IMR-90 (cell line): ENCODE results near the gene COL23A1. TPM values are rescaled to one million over a fixed set of nuclear protein-coding genes. Genes with fewer than 3 reads are reported as not detected.

ENCODE experiments used
- ATAC-seq: fragments of 200-7000 bp; cut with Tn5 transposase; 2 replicates; pipeline ENCODE4 v1.9.1; 2020; ENCODE audit warnings: low read depth, mild to moderate bottlenecking, moderate library complexity
- BruUV-seq: library from RNA; stranded (reverse); fragments of 400-500 nt; replicated peaks from 2 replicates; lab custom pipeline; 2021; lab: Mats Ljungman, UMichigan
- CTCF ChIA-PET: fragments of 300-600 bp; formaldehyde crosslinking; extraction: SDS; loops from one replicate; lab custom pipeline; 2021; ENCODE audit warnings: antibody characterized with exemption; lab: Yijun Ruan, JAX
- POLR2A ChIA-PET: fragments of 300-600 bp; sonication (Branson Sonifier 250); formaldehyde crosslinking; loops from one replicate; lab custom pipeline; 2022; ENCODE audit warnings: antibody characterized with exemption; ENCODE audit not compliant: unreplicated experiment; lab: Charles Lee
- DNase-seq: peaks from one replicate; pipeline ENCODE4 v3.0.0; 2013
- H2AFZ ChIP-seq: replicated peaks from 2 replicates; pipeline ENCODE3; 2013; ENCODE audit warnings: low read length, mild to moderate bottlenecking; ENCODE audit not compliant: poor library complexity
- H2AK5ac ChIP-seq: 2 replicates; pipeline ENCODE4 v1.6.1; 2013; ENCODE audit warnings: low read depth, low read length, inconsistent platforms
- H2AK9ac ChIP-seq: replicated peaks from 2 replicates; pipeline ENCODE3; 2013; ENCODE audit warnings: mild to moderate bottlenecking, low read depth, low read length, moderate library complexity; ENCODE audit not compliant: poor library complexity
- H2BK120ac ChIP-seq: 2 replicates; pipeline ENCODE4 v1.6.1; 2013; ENCODE audit warnings: low read depth, low read length, inconsistent platforms
- H2BK15ac ChIP-seq: 3 replicates; pipeline ENCODE4 v1.6.1; 2013; ENCODE audit warnings: low read depth, low read length, inconsistent platforms
- H2BK20ac ChIP-seq: 2 replicates; pipeline ENCODE4 v1.6.1; 2013; ENCODE audit warnings: low read depth, mild to moderate bottlenecking, inconsistent platforms, low read length, moderate library complexity
- H2BK5ac ChIP-seq: 2 replicates; pipeline ENCODE4 v1.6.1; 2013; ENCODE audit warnings: mild to moderate bottlenecking, low read depth, low read length, inconsistent platforms; ENCODE audit not compliant: poor library complexity, severe bottlenecking
- H3K14ac ChIP-seq: replicated peaks from 2 replicates; pipeline ENCODE4 v1.6.1; 2013; ENCODE audit warnings: low read depth, low read length, inconsistent platforms
- H3K18ac ChIP-seq: 2 replicates; pipeline ENCODE4 v1.6.1; 2013; ENCODE audit warnings: low read depth, low read length, control low read depth
- H3K23ac ChIP-seq: 2 replicates; pipeline ENCODE4 v1.6.1; 2013; ENCODE audit warnings: low read depth, low read length, inconsistent platforms
- H3K27ac ChIP-seq: 2 replicates; pipeline ENCODE4 v1.5.1; 2013; ENCODE audit warnings: mild to moderate bottlenecking, control low read depth, low read length; ENCODE audit not compliant: insufficient read depth
- H3K27me3 ChIP-seq: 2 replicates; pipeline ENCODE4 v1.6.1; 2013; ENCODE audit warnings: low read length; ENCODE audit not compliant: control insufficient read depth, insufficient read depth
- H3K36me3 ChIP-seq: 2 replicates; pipeline ENCODE4 v1.6.1; 2013; ENCODE audit warnings: low read length, mixed read lengths; ENCODE audit not compliant: control insufficient read depth, insufficient read depth
- H3K4ac ChIP-seq: 2 replicates; pipeline ENCODE4 v1.6.1; 2013; ENCODE audit warnings: low read depth, low read length, inconsistent platforms
- H3K4me1 ChIP-seq: 2 replicates; pipeline ENCODE4 v1.6.1; 2013; ENCODE audit warnings: low read length, mixed read lengths; ENCODE audit not compliant: control insufficient read depth, insufficient read depth
- H3K4me2 ChIP-seq: 2 replicates; pipeline ENCODE4 v1.6.1; 2013; ENCODE audit warnings: low read depth, mild to moderate bottlenecking, control low read depth, low read length, moderate library complexity
- H3K4me3 ChIP-seq: 2 replicates; pipeline ENCODE4 v1.5.1; 2013; ENCODE audit warnings: low read depth, mild to moderate bottlenecking, control low read depth, low read length, moderate library complexity; ENCODE audit not compliant: insufficient read depth
- H3K56ac ChIP-seq: 2 replicates; pipeline ENCODE4 v1.6.1; 2013; ENCODE audit warnings: low read length, inconsistent platforms; ENCODE audit not compliant: insufficient read depth; ENCODE audit errors: extremely low read depth
- H3K79me1 ChIP-seq, 2 experiments: 2 replicates each; pipeline ENCODE4 v1.6.1; 2013; ENCODE audit warnings: low read length in 2 of 2, inconsistent platforms in 1 of 2, low read depth in 1 of 2
- H3K9ac ChIP-seq: 2 replicates; pipeline ENCODE4 v1.6.1; 2013; ENCODE audit warnings: low read depth, low read length, control low read depth
- H3K9me1 ChIP-seq: 2 replicates; pipeline ENCODE4 v1.6.1; 2013; ENCODE audit warnings: low read length, inconsistent platforms; ENCODE audit not compliant: insufficient read depth
- H3K9me3 ChIP-seq: 2 replicates; pipeline ENCODE4 v1.6.1; 2013; ENCODE audit warnings: low read length; ENCODE audit not compliant: control insufficient read depth, insufficient read depth
- H4K20me1 ChIP-seq: 2 replicates; pipeline ENCODE4 v1.6.1; 2013; ENCODE audit warnings: low read length, inconsistent platforms; ENCODE audit not compliant: insufficient read depth
- H4K5ac ChIP-seq: 2 replicates; pipeline ENCODE4 v1.6.1; 2013; ENCODE audit warnings: mild to moderate bottlenecking, low read depth, low read length, control low read depth
- H4K8ac ChIP-seq, 2 experiments: 2 replicates each; pipeline ENCODE4 v1.6.1; 2013; ENCODE audit warnings: low read depth in 2 of 2, low read length in 2 of 2, control low read depth in 1 of 2, inconsistent platforms in 1 of 2
- H4K91ac ChIP-seq: 2 replicates; pipeline ENCODE4 v1.6.1; 2013; ENCODE audit warnings: low read depth, low read length, inconsistent platforms; ENCODE audit not compliant: insufficient read depth
- BHLHE40 ChIP-seq: fragments of 150-350 bp; IDR thresholded peaks from 2 replicates; pipeline ENCODE4 v1.6.1; 2016; ENCODE audit warnings: mild to moderate bottlenecking, low read depth, low read length
- CEBPB ChIP-seq: IDR thresholded peaks from 2 replicates; pipeline ENCODE4 v1.6.1; 2012; ENCODE audit warnings: low read depth, low read length, improper control_type of control experiment
- CHD1 ChIP-seq: IDR thresholded peaks from 2 replicates; pipeline ENCODE4 v1.6.1; 2012; ENCODE audit warnings: low read depth, low read length, improper control_type of control experiment
- CTCF ChIP-seq: conservative IDR thresholded peaks from 2 replicates; pipeline ENCODE4 v1.5.1; 2012; ENCODE audit warnings: mild to moderate bottlenecking, low read depth, low read length, improper control_type of control experiment
- FOS ChIP-seq: fragments of 150-350 bp; IDR thresholded peaks from 2 replicates; pipeline ENCODE4 v1.6.1; 2016; ENCODE audit warnings: low read depth, low read length
- MAFK ChIP-seq: IDR thresholded peaks from 2 replicates; pipeline ENCODE4 v1.6.1; 2012; ENCODE audit warnings: low read depth, low read length, improper control_type of control experiment
- MAZ ChIP-seq: IDR thresholded peaks from 2 replicates; pipeline ENCODE4 v1.6.1; 2012; ENCODE audit warnings: low read depth, mild to moderate bottlenecking, low read length, improper control_type of control experiment, moderate library complexity, borderline replicate concordance
- MXI1 ChIP-seq: IDR thresholded peaks from 2 replicates; pipeline ENCODE4 v1.6.1; 2012; ENCODE audit warnings: low read depth, mild to moderate bottlenecking, low read length, moderate library complexity, borderline replicate concordance
- NFE2L2 ChIP-seq: fragments of 150-350 bp; IDR thresholded peaks from 2 replicates; pipeline ENCODE4 v1.6.1; 2016; ENCODE audit warnings: low read depth, mild to moderate bottlenecking, low read length
- POLR2A ChIP-seq: IDR thresholded peaks from 2 replicates; pipeline ENCODE4 v1.6.1; 2012; ENCODE audit warnings: mild to moderate bottlenecking, low read depth, low read length
- RAD21 ChIP-seq: IDR thresholded peaks from 2 replicates; pipeline ENCODE4 v1.6.1; 2012; ENCODE audit warnings: low read length, improper control_type of control experiment
- RCOR1 ChIP-seq: IDR thresholded peaks from 2 replicates; pipeline ENCODE4 v1.6.1; 2012; ENCODE audit warnings: mild to moderate bottlenecking, low read length, improper control_type of control experiment; ENCODE audit not compliant: insufficient replicate concordance
- RFX5 ChIP-seq: IDR thresholded peaks from 2 replicates; pipeline ENCODE4 v1.8.0; 2012; ENCODE audit warnings: low read depth, mild to moderate bottlenecking, low read length, moderate library complexity
- SMC3 ChIP-seq: fragments of 150-350 bp; IDR thresholded peaks from 2 replicates; pipeline ENCODE4 v1.6.1; 2016; ENCODE audit warnings: low read depth, mild to moderate bottlenecking, antibody characterized with exemption, low read length, moderate library complexity
- WGBS, 2 experiments: methylation state at CpG; one replicate each; pipeline versions ENCODE4 v1.1.5 to v1.1.7; 2013; ENCODE audit warnings: missing lambda C conversion rate in 2 of 2; ENCODE audit not compliant: insufficient read length in 1 of 2; ENCODE audit errors: extremely low coverage in 2 of 2; 5-methylcytosine and 5-hydroxymethylcytosine counted together
- dilution Hi-C: fragments of 300-500 bp; cut with HindIII; formaldehyde crosslinking; loops from one replicate; pipeline ENCODE4 v1.14.3; 2018; ENCODE audit warnings: low sequenced_read_pairs; ENCODE audit not compliant: unreplicated experiment
- in situ Hi-C: fragments of 300-500 bp; cut with MboI; formaldehyde crosslinking; loops from 3 replicates; pipeline ENCODE4 v1.14.3; 2019; ENCODE audit warnings: low sequenced_read_pairs, inconsistent platforms, mixed read lengths
- intact Hi-C: fragments of 100-400 bp; cut with micrococcal nuclease; formaldehyde crosslinking; loops from 2 replicates; pipeline ENCODE4 v1.10.0; 2022
- polyA plus RNA-seq, 3 experiments: library from polyadenylated mRNA; depleted of rRNA; stranded (reverse); fragments of >200 nt; gene quantifications; 2 replicates each; pipeline ENCODE4 v1.2.3, GENCODE V29; 2012; ENCODE audit warnings: low replicate concordance in 1 of 3
- total RNA-seq: library from RNA; depleted of rRNA; stranded (reverse); fragments of >200 nt; gene quantifications from 2 replicates; pipeline ENCODE4 v1.2.3, GENCODE V29; 2012
- TF ChIP-seq, protein P1 (sequence below): fragments of 150-350 bp; IDR thresholded peaks from 2 replicates; pipeline ENCODE4 v1.6.1; 2016; ENCODE audit warnings: low read depth, mild to moderate bottlenecking, low read length, moderate library complexity, borderline replicate concordance

The COL23A1 gene
- total and polyA plus RNA-seq, 2 of the 4 experiments (the other 2 are of a cell fraction) = not detected

DNA sequence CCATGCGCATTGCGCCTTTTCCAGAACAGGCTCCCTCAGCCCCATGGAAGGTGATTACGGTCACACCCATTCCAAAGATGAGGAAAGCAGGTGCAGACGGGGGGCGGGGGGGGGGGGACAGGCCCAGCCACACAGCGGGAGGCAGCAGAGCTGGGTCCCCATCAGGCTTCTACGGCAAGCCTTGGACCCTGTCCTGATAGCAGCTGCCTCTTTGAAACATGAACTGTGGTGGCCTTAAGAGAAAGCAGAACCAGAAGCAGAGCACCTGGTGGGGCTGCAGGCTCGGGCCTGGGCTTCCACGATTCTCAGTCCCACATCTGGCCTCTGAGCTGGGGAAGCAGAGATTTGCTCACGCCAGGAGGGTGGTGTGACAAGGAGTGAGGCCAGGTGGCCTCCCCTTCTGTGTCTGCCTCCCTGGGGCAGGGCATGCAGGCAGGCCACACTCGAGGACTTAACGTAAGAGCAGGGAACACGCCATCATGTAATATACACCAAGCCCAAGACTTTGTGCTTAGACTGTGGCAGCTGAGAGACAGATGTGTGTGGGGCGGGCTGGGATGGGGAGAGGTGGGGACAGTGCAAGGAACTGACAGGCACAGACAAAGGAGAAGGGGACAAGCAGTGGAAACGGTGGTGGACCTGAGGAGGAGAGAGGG, 343.4 kb downstream of the COL23A1 start:
- WGBS, 2 experiments = 70% methylated on average over 4 of the region's 15 CpGs; no CpG with 5 or more reads in 1 of the 2 experiments
- POLR2A ChIA-PET = no interaction called here
- H4K5ac ChIP-seq = no peak overlapping the region
- BruUV-seq = no TSS peak
- H3K9me3 ChIP-seq = no peaks in the 10 kb centered on the region
- no peak overlapping the region for H3K4me2 ChIP-seq
- H2AK5ac ChIP-seq = no peak overlapping the region
- no peak overlapping the region for H3K18ac ChIP-seq
- DNase-seq = no peak
- H3K4me1 ChIP-seq = peaks cover 2% of the 10 kb centered on the region; the same call in 1 of the 2 replicates
- no peak overlapping the region for H2BK120ac ChIP-seq
- dilution Hi-C loops = no loop called here
- TF ChIP-seq POLR2A = no peak
- no peak for TF ChIP-seq RAD21
- no peak for TF ChIP-seq FOS
- TF ChIP-seq MAZ = no peak
- TF ChIP-seq CHD1 = no peak
- TF ChIP-seq NFE2L2 = no peak
- no peak for TF ChIP-seq CTCF
- TF ChIP-seq BHLHE40 = no peak
- TF ChIP-seq CEBPB = no peak
- TF ChIP-seq MXI1 = no peak
- no peak for TF ChIP-seq MAFK
- TF ChIP-seq RCOR1 = no peak
- TF ChIP-seq RFX5 = no peak
- TF ChIP-seq SMC3 = no peak
- TF ChIP-seq, protein P1, sequence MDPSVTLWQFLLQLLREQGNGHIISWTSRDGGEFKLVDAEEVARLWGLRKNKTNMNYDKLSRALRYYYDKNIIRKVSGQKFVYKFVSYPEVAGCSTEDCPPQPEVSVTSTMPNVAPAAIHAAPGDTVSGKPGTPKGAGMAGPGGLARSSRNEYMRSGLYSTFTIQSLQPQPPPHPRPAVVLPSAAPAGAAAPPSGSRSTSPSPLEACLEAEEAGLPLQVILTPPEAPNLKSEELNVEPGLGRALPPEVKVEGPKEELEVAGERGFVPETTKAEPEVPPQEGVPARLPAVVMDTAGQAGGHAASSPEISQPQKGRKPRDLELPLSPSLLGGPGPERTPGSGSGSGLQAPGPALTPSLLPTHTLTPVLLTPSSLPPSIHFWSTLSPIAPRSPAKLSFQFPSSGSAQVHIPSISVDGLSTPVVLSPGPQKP = no peak
- no peak overlapping the region for H3K56ac ChIP-seq
- in situ Hi-C loops = no loop called here
- no peak overlapping the region for H3K27ac ChIP-seq
- H2BK5ac ChIP-seq = no peak overlapping the region
- intact Hi-C loops = no loop called here
- H3K4ac ChIP-seq = no peak overlapping the region
- no peak for ATAC-seq
- H3K23ac ChIP-seq = no peak overlapping the region
- no peak overlapping the region for H3K14ac ChIP-seq
- H2BK20ac ChIP-seq = no peak overlapping the region
- no peaks in the 10 kb centered on the region for H3K79me1 ChIP-seq
- peaks cover 3% of the 10 kb centered on the region; the same call in 1 of the 2 replicates for H3K27me3 ChIP-seq
- H2AK9ac ChIP-seq = no peak overlapping the region
- no peak overlapping the region for H4K8ac ChIP-seq
- no peak overlapping the region for H3K4me3 ChIP-seq
- no peak overlapping the region for H2BK15ac ChIP-seq
- no peaks in the 10 kb centered on the region for H3K36me3 ChIP-seq
- H4K20me1 ChIP-seq = no peaks in the 10 kb centered on the region
- CTCF ChIA-PET = no interaction called here
- no peak overlapping the region for H3K9ac ChIP-seq
- H4K91ac ChIP-seq = no peak overlapping the region
- H2AFZ ChIP-seq = peak overlapping the region; percentile 43
- no peaks in the 10 kb centered on the region for H3K9me1 ChIP-seq
